ENCODE measurements around the gene CD27. TPM values are rescaled to one million over a fixed set of nuclear protein-coding genes. Genes with fewer than 3 reads are reported as not detected.

Gene CD27
- total and polyA plus RNA-seq, 9 donors = 0.27 to 1.6 (median 0.53) TPM

Other genes with a start within 250 kb of the CD27 start
- 60.7 TPM for gene CD9, start 244.6 kb upstream of the CD27 start, total RNA-seq
- 10 to 100 TPM; 39.5 to 94.5 (median 61.0) TPM for gene CD9, start 244.6 kb upstream of the CD27 start, polyA plus RNA-seq (ENCODE audit: insufficient read depth in 1 of 8, insufficient read length in 8 of 8, low replicate concordance in 1 of 8)
- 0.58 TPM for gene PLEKHG6, start 134.3 kb upstream of the CD27 start, total RNA-seq
- gene PLEKHG6, start 134.3 kb upstream of the CD27 start, polyA plus RNA-seq (ENCODE audit: insufficient read depth in 1 of 8, insufficient read length in 8 of 8, low replicate concordance in 1 of 8) = 1 to 10 TPM in 6 of 8 donors, under 1 TPM in 2; 0.26 to 6.0 (median 1.4) TPM
- gene TNFRSF1A, start 102.9 kb upstream of the CD27 start, total RNA-seq = 38.5 TPM
- 10 to 100 TPM; 55.0 to 92.0 (median 66.4) TPM for gene TNFRSF1A, start 102.9 kb upstream of the CD27 start, polyA plus RNA-seq (ENCODE audit: insufficient read depth in 1 of 8, insufficient read length in 8 of 8, low replicate concordance in 1 of 8)
- not detected for gene SCNN1A, start 69.4 kb upstream of the CD27 start, total RNA-seq
- gene SCNN1A, start 69.4 kb upstream of the CD27 start, polyA plus RNA-seq (ENCODE audit: insufficient read depth in 1 of 8, insufficient read length in 8 of 8, low replicate concordance in 1 of 8) = 1 to 10 TPM in 1 of 8 donors, under 1 TPM in 6, not detected in 1; 0.17 to 4.1 (median 0.24) TPM
- gene LTBR, start 60.8 kb upstream of the CD27 start, total RNA-seq = 32.9 TPM
- gene LTBR, start 60.8 kb upstream of the CD27 start, polyA plus RNA-seq (ENCODE audit: insufficient read depth in 1 of 8, insufficient read length in 8 of 8, low replicate concordance in 1 of 8) = 10 to 100 TPM; 34.8 to 48.2 (median 40.2) TPM
- gene TAPBPL, start 7.1 kb downstream of the CD27 start, total RNA-seq = 10.5 TPM
- gene TAPBPL, start 7.1 kb downstream of the CD27 start, polyA plus RNA-seq (ENCODE audit: insufficient read depth in 1 of 8, insufficient read length in 8 of 8, low replicate concordance in 1 of 8) = 10 to 100 TPM in 1 of 8 donors, 1 to 10 TPM in 7; 7.3 to 10.2 (median 9.0) TPM
- gene VAMP1, start 25.7 kb downstream of the CD27 start, total RNA-seq = 4.6 TPM
- 10 to 100 TPM in 4 of 8 donors, 1 to 10 TPM in 4; 6.2 to 16.2 (median 9.7) TPM for gene VAMP1, start 25.7 kb downstream of the CD27 start, polyA plus RNA-seq (ENCODE audit: insufficient read depth in 1 of 8, insufficient read length in 8 of 8, low replicate concordance in 1 of 8)
- 179 TPM for gene MRPL51, start 48.3 kb downstream of the CD27 start, total RNA-seq
- 100 to 1,000 TPM; 131 to 171 (median 143) TPM for gene MRPL51, start 48.3 kb downstream of the CD27 start, polyA plus RNA-seq (ENCODE audit: insufficient read depth in 1 of 8, insufficient read length in 8 of 8, low replicate concordance in 1 of 8)
- gene NCAPD2, start 49.1 kb downstream of the CD27 start, total RNA-seq = 24.4 TPM
- gene NCAPD2, start 49.1 kb downstream of the CD27 start, polyA plus RNA-seq (ENCODE audit: insufficient read depth in 1 of 8, insufficient read length in 8 of 8, low replicate concordance in 1 of 8) = 10 to 100 TPM; 28.9 to 52.0 (median 40.5) TPM
- 4,312 TPM for gene GAPDH, start 89.6 kb downstream of the CD27 start, total RNA-seq
- gene GAPDH, start 89.6 kb downstream of the CD27 start, polyA plus RNA-seq (ENCODE audit: insufficient read depth in 1 of 8, insufficient read length in 8 of 8, low replicate concordance in 1 of 8) = 1,000 to 10,000 TPM; 2,917 to 5,100 (median 3,934) TPM
- gene IFFO1, start 111.1 kb downstream of the CD27 start, total RNA-seq = 20.1 TPM
- 10 to 100 TPM; 26.2 to 40.4 (median 34.7) TPM for gene IFFO1, start 111.1 kb downstream of the CD27 start, polyA plus RNA-seq (ENCODE audit: insufficient read depth in 1 of 8, insufficient read length in 8 of 8, low replicate concordance in 1 of 8)
- 23.1 TPM for gene NOP2, start 123.3 kb downstream of the CD27 start, total RNA-seq
- gene NOP2, start 123.3 kb downstream of the CD27 start, polyA plus RNA-seq (ENCODE audit: insufficient read depth in 1 of 8, insufficient read length in 8 of 8, low replicate concordance in 1 of 8) = 10 to 100 TPM; 19.2 to 33.1 (median 26.1) TPM
- 142 TPM for gene CHD4, start 162.4 kb downstream of the CD27 start, total RNA-seq
- 100 to 1,000 TPM; 138 to 193 (median 174) TPM for gene CHD4, start 162.4 kb downstream of the CD27 start, polyA plus RNA-seq (ENCODE audit: insufficient read depth in 1 of 8, insufficient read length in 8 of 8, low replicate concordance in 1 of 8)
- 0.58 TPM for gene LPAR5, start 191.0 kb downstream of the CD27 start, total RNA-seq
- 1 to 10 TPM; 1.0 to 2.9 (median 1.6) TPM for gene LPAR5, start 191.0 kb downstream of the CD27 start, polyA plus RNA-seq (ENCODE audit: insufficient read depth in 1 of 8, insufficient read length in 8 of 8, low replicate concordance in 1 of 8)
- gene ACRBP, start 202.5 kb downstream of the CD27 start, total RNA-seq = 1.4 TPM
- gene ACRBP, start 202.5 kb downstream of the CD27 start, polyA plus RNA-seq (ENCODE audit: insufficient read depth in 1 of 8, insufficient read length in 8 of 8, low replicate concordance in 1 of 8) = 1 to 10 TPM; 1.7 to 4.3 (median 2.3) TPM
- gene ING4, start 218.2 kb downstream of the CD27 start, total RNA-seq = 59.5 TPM
- 10 to 100 TPM; 45.9 to 59.9 (median 54.3) TPM for gene ING4, start 218.2 kb downstream of the CD27 start, polyA plus RNA-seq (ENCODE audit: insufficient read depth in 1 of 8, insufficient read length in 8 of 8, low replicate concordance in 1 of 8)
- 18.2 TPM for gene ZNF384, start 244.4 kb downstream of the CD27 start, total RNA-seq
- 10 to 100 TPM; 36.9 to 57.9 (median 49.7) TPM for gene ZNF384, start 244.4 kb downstream of the CD27 start, polyA plus RNA-seq (ENCODE audit: insufficient read depth in 1 of 8, insufficient read length in 8 of 8, low replicate concordance in 1 of 8)

Measured in muscle of leg (tissue), 9 donors.